Astrocyte of the cerebellum (primary cell): ENCODE results near the gene SRGAP2B.
"Not testable (repeated sequence)": the region's sequence is repeated elsewhere in the genome, so short reads cannot be mapped to it uniquely, and the experiment has no call there.

Experiments used
- DNase-seq: peaks from one replicate; pipeline ENCODE4 v3.0.0-alpha.2; 2011; ENCODE audit warnings: low read depth
- H3K4me3 ChIP-seq: 2 replicates; pipeline ENCODE4 v1.5.1; 2011; ENCODE audit warnings: mild to moderate bottlenecking, low read depth, low read length, moderate library complexity
- in situ Hi-C: cut with HindIII; loops from 2 replicates; pipeline ENCODE4 v1.10.0; 2017; ENCODE audit warnings: low sequenced_read_pairs

Gene SRGAP2B

DNA sequence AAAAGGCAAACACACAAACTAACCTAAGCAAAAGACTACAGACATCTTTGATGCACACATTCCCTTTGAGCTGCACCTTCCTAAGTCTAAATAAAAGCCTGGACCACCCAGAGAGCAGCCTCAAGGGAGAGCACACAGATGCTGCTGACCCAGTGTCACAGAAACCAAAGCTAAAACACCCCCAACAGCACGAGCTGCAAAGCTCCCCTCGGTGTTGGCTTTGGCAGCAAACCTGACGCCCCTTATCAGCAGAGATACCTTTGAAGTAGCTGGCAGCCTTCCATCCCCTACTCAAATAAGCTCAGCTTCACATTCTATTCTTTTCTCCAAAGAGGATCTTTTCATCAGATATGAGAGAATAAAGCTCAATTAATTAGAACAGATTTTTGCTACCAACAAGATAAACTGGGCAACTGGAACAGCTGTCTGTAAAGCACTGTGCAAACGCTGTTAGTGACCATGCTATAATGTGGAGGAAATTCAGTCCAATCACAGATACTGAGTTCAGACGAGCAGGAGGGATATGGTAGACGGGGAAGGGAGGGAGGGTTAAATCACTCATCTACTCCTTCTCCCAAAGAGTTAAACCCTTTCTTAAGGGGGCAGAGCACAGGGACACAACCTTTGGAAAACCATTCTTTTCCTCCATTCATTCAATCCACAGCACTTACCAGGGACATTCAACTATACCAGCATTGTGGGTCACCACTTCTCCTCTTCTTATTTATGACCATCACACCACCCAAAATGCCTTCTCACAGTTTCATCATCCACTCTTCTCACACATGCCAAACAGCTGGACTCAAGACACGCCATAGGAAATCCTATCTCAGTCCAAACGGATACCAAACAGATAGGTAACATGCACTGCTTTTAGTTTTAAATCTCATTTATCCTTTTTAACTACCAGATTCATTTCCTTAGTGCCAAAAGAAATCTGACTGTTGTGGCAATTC is 148.3 kb downstream of the SRGAP2B start:
- in situ Hi-C loops = not testable (repeated sequence)

DNA sequence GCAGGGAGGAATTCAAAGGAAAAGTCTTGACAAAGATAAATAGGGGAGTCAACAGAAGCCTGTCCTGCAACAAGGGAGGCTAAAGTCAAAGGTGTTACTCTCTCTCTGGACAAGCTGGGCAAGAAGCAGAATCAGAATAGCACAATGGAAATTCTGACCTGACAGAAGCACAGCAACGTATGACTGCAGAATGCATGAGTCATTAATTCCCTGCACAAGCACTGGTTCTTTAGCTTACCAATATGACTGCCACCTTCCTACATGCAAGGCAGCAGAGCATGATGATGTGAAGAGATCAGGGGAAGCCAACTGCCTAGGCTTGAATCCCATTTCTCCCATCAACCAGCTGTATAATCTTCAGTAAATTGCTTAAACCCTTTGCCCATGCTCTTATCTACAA is 153.4 kb downstream of the SRGAP2B start:
- DNase-seq, in situ Hi-C loops, H3K4me3 ChIP-seq: not testable (repeated sequence)

More for the DNA sequence above, 148.3 kb downstream of the SRGAP2B start:
- not testable (repeated sequence) for DNase-seq, H3K4me3 ChIP-seq

DNA sequence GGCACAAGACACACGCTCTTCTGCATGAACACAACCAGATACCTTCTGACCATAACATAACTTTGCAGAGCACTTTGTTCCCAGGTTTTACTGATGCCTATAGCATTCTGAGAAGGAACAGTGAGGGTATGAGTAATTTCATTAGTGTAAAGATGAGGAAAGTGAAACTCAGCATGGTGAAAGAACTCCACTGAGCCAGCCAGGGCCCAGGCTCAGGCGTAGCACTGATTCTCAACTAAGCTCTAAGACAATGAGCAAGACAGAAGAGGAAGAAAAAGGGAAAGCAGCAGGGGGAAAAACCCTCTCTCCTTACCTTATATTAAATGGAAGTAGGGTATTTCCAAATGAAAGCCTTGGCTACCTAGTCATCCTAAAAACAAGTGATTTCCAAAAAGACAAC is 155.1 kb downstream of the SRGAP2B start:
- in situ Hi-C loops, H3K4me3 ChIP-seq, DNase-seq: not testable (repeated sequence)

DNA sequence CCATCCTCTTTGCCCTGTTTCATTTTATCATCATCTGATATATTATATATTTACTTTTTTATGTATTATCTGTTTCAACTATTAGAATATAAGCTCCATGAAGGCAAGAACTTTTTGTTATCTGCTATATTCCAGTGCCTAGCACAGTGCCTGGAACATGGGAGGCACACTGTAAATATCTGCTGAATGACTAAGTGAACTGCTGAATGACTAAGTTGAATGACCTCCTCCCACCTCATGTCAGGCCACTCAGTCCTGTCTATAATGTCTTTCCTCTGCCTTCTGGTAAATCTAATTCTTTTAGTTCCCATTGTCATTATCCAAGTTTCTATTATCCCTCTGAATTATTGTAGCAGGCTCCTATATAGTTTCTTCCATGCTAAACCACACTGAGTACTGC is 156.5 kb downstream of the SRGAP2B start:
- H3K4me3 ChIP-seq, DNase-seq, in situ Hi-C loops: not testable (repeated sequence)

DNA sequence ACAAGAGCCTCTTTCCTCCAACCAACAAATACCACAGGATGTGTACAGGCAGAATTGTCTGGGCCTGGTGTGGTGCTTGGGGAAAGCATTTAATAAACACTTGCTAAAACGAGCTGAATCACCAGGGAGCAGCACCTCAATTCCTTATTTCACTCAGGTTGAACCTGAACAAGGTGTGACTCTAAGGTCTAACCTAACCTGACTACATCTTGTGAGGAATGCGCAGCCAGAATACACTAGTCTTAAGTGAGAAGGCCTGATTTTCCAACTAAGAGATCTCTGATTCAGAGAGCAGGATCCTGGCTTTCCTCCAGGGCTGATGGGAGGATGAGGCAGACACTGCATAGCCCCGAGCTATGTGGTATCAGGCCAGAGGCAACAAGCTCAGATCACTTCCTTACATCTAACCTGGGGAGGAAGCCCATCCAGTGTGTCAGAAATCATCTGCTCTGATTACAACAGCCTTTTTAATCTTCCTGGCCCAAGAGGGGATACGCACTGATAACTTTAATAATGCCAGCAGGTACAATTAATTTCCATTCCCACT is 158.9 kb downstream of the SRGAP2B start:
- in situ Hi-C loops, H3K4me3 ChIP-seq, DNase-seq: not testable (repeated sequence)

DNA sequence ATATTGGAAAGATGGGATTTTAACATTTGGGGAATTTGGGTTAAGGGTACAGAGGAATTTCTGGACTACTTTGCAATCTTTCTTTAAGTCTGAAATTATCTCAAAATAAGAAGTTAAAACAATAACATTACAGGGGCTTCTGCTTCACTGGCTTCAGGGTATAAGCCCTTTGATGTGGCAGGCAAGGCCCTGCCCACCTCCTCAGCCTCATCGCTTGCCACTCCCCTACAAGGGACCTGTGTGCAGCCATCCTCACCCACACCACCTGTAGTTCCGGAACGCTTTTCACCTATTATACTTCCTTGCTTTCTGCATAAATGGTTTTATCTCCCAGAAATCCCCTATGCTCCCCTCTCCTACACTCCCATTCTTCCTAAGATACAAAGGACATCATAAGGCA is 159.8 kb downstream of the SRGAP2B start:
- in situ Hi-C loops, H3K4me3 ChIP-seq, DNase-seq: not testable (repeated sequence)

DNA sequence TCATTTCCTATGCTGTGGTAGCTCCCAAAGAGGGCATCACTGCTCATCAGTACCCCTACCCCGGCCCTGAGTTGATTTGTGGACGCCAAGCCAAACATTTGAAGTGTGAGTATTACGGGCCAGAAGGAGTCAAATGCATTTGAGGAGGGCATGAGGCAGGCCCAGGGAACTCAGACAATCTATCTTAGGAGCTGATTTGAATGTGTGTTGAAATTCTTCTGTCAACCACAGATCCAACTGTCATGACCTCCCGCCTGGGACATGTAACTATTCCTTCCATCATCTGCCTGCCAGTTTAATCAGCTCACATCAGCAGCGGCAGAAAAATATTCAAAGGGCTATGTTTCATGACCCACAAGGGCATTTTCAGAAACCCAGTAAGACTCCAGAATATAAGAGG is 162.1 kb downstream of the SRGAP2B start:
- in situ Hi-C loops, DNase-seq, H3K4me3 ChIP-seq: not testable (repeated sequence)

DNA sequence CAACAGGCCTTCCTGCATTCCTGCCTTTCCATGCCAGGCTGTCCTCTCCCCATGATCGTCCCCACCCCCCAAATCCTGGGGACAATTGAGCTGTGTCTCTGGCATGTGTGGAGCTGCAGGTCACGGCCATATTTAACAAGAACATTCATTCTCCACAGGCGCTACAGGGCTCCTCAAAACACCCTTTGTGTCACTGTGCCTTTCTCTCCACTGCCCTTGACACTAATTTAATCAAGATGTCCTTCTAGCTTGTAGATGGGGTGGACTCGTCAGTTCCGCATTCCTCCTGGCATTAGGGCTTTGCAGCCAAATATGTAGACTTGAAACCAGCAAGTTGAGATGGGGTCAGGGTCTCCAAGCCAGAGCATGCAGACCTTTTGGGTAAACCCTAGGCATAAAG is 163.0 kb downstream of the SRGAP2B start:
- peak; percentile 3 for DNase-seq
- H3K4me3 ChIP-seq, in situ Hi-C loops: not testable (repeated sequence)

DNA sequence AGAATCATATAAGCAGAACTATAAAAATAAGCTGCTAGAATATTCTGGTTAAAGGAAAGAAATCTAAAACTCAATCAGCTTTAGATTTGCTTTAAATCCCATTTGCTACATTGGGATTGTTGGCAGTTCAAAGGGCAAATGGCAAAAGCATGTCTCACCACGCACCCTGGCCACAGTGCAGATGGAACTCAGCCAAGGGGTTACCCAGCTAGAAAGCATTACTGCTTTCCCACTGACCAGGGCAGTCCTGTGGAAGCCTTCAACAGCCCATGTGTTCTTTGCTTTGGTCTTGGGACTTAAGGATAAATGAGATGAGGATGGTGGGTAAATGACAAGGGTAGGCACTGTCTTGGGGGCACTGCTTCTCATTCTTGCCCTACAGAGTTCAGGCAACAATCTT is 163.6 kb downstream of the SRGAP2B start:
- H3K4me3 ChIP-seq, in situ Hi-C loops, DNase-seq: not testable (repeated sequence)

DNA sequence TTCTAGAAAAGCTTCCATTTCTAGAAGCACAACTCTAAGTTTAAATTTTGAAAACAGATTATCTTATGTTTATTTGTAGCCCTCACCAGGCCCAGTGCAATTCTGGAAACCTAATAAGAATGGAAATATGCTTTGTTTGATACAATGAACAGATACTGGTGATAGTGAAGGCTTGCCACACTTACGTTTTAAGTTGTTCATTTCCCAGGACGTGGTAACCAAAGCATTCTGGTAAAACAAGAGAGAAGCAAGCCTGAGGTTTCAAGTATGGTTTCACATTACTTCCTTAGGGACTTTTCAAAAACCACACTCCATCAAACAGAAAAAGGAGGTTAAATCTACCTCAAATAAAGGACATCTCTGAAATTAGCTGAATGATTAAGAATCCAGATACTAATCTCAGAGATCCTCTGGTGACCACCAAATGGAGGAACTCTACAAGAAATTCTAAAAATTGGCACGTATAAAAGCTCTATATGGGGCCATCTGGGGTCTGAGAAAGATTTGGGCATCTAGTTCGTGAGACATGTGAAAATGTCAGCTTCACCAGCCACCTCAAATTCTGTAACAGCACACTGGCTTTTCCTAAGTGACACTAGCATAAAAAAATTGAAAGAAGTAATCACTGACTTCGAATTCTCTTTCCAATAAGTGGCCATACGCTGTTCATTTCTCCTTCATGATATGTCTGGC is 164.9 kb downstream of the SRGAP2B start:
- DNase-seq, in situ Hi-C loops, H3K4me3 ChIP-seq: not testable (repeated sequence)

DNA sequence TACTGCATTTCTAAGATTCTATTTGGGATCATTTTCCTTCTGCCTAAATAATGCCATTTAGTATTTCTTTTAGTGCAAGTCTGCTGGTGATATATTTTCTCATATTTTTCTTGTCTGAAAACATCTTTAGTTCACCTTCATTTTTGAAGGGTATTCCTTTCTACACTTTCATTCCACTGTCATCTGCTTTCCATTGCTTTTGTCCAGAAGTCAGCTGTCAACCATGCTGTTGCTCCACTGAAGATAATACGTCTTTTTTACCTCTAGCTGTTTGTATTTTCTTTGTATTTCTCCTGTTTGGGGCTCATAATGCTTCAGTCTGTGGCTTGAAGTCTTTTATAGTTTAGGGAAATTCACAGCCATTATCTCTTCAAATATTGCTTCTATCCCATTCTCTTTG is 167.8 kb downstream of the SRGAP2B start:
- DNase-seq, in situ Hi-C loops, H3K4me3 ChIP-seq: not testable (repeated sequence)

DNA sequence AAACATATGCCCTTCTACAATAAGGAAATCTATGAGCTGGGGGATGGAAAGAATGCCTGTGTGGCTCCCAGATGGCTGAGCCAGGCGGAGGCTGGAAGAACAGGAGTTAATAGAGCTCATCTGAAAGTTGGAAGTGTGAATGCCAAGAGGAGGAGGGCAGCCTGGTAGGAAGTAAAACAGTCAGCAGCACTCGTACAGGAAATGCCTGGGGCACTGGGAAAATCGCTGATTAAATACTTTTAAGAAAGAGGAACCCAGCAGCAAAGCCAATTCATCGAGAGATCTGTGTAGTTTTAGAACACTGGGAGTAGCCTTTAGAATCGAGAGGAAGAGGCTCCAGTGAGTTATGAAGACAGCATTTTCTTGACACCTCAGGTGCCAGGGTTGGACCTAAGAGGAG is 171.5 kb downstream of the SRGAP2B start:
- H3K4me3 ChIP-seq, in situ Hi-C loops, DNase-seq: not testable (repeated sequence)

DNA sequence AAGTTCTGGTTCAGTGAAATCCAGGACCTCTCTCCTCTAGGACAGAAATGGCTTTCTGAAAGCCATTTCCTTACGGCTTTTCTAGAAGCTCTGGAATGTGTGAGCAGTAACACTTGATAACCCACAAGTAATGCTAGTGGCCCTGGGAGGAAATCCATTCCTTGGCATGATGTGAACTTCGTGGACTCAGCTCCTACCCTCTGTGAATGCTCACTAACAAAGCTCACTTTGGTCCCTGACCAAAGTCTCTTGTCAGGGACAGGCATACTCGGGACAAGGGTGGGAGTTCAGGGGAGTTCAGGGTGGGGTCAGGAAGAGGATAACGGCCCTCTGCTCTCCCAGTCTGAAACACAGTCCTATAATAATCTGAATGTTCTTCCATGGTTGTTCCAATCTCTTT is 172.3 kb downstream of the SRGAP2B start:
- DNase-seq = not testable (repeated sequence)

DNA sequence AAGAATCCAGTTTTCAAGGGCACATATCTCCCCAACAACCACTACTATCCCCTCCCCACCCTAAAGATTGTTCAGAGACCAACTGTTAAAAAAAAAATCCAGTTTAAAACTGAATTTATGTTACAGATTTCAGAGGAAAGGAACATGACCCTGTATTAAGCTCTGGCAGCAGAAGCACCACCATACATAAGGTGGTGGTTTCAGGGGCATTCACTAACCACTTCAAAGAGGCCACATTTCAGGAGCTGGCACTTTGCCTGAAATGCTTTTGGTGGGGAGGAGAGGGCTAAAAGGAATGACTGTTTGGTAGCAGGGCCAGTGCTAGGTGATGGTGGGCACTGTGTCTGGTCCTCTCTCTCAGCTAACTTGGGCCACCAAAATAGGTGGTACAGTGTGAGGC is 176.0 kb downstream of the SRGAP2B start:
- H3K4me3 ChIP-seq, in situ Hi-C loops, DNase-seq: not testable (repeated sequence)

More for the DNA sequence above, 172.3 kb downstream of the SRGAP2B start:
- in situ Hi-C loops, H3K4me3 ChIP-seq: not testable (repeated sequence)

DNA sequence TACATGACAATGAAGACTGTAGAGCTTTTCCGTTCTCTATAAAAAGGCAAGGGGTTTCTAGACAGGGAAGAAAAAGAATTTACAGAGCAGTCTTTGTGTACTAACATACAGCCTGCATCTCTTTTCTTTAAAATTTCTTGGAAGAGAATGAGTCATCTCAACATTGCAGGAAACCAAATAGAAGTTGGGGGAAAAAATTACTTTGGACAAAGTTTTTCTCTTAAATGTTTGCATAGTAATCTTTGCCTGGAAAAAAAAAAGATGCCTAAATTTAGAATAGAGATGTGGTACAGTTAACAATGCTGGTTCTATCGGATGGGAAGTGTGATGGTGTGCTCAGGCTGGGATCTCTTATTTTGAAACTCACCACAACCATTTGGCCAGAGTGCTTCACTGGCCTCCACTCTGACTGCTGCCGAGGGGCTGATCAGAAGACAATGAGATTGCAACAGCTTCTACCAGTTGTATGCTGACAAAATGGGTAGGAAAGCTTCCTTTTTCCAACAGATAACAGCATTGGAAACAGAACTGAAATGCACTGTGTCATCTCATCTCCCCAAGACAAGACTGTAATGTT is 177.0 kb downstream of the SRGAP2B start:
- DNase-seq, in situ Hi-C loops, H3K4me3 ChIP-seq: not testable (repeated sequence)

DNA sequence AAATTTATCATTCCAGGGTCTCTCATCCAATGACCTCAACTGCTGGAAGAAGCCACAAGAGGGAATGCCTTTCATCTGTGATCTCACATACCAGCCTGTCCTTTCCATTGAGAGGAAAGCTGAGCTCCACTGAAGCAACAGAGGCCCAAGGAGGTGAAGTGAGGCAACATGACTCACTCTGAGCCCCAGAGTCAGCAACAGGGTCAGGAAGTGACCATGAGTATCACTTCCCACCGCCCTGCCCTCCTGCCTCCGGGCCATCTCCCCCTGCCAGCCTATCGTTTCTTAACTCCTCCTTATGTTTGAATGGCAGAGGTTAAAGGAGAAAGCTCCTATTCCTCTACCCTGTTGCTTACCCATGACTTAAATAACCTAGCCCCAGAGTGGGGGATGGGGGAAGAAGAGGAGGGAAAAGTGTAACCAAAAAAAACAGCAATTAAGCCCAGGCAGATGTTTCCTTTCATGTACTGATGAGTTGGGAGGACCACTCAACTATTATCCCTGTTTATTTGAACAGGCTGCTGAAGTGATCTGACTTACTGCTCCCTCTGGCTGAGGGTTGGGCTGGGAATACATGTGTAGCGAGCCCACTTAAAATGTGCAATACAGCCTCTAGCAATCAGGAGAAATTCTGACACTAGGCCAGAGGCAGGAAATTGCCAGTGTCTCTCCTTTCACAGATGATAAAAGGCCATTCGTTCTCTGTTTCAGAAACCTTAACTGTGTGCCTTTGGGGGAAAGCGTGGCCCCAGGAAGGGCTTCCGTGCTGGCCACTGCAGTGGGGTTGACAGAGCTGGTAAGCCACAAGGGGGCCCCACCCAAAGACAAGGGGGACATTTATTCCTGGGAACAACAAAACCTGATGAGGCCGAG is 177.7 kb downstream of the SRGAP2B start:
- in situ Hi-C loops, H3K4me3 ChIP-seq, DNase-seq: not testable (repeated sequence)
